HEK293 (cell line): ENCODE measurements around the gene NDUFC2.

Experiments used
- HOXA7 ChIP-seq: sonication (generic); formaldehyde crosslinking; IDR thresholded peaks from 2 replicates; pipeline ENCODE4 v1.8.1; 2022; ENCODE audit warnings: missing genetic modification reagents, borderline replicate concordance
- KLF10 ChIP-seq: fragments of 450-650 bp; IDR thresholded peaks from 2 replicates; pipeline ENCODE4 v1.5.1; 2018; ENCODE audit warnings: missing biosample characterization, mild to moderate bottlenecking, missing genetic modification characterization
- SCRT2 ChIP-seq: fragments of 450-650 bp; formaldehyde crosslinking; IDR thresholded peaks from 2 replicates; pipeline ENCODE4 v1.5.1; 2016; ENCODE audit warnings: missing biosample characterization, missing genetic modification characterization
- SP7 ChIP-seq: fragments of 450-650 bp; formaldehyde crosslinking; IDR thresholded peaks from 2 replicates; pipeline ENCODE4 v1.5.1; 2016; ENCODE audit warnings: missing biosample characterization, missing genetic modification characterization
- TRIM28 ChIP-seq: IDR thresholded peaks from 2 replicates; pipeline ENCODE4 v1.6.1; 2011; ENCODE audit warnings: low read length, control low read depth, borderline replicate concordance
- TSHZ1 ChIP-seq: fragments of 450-650 bp; formaldehyde crosslinking; IDR thresholded peaks from 2 replicates; pipeline ENCODE4 v1.5.1; 2016; ENCODE audit warnings: missing biosample characterization, missing genetic modification characterization, borderline replicate concordance
- ZBTB6 ChIP-seq: fragments of 450-650 bp; formaldehyde crosslinking; IDR thresholded peaks from 2 replicates; pipeline ENCODE4 v1.5.1; 2017; ENCODE audit warnings: missing biosample characterization, missing genetic modification characterization
- ZFP41 ChIP-seq: fragments of 450-650 bp; formaldehyde crosslinking; IDR thresholded peaks from 2 replicates; pipeline ENCODE4 v1.5.1; 2016; ENCODE audit warnings: missing biosample characterization, missing genetic modification characterization, borderline replicate concordance
- ZNF133 ChIP-seq: fragments of 450-650 bp; formaldehyde crosslinking; IDR thresholded peaks from 2 replicates; pipeline ENCODE4 v1.5.1; 2016; ENCODE audit warnings: missing biosample characterization, missing genetic modification characterization
- ZNF148 ChIP-seq: fragments of 450-650 bp; formaldehyde crosslinking; IDR thresholded peaks from 2 replicates; pipeline ENCODE4 v1.5.0; 2017; ENCODE audit warnings: missing biosample characterization, missing genetic modification characterization, borderline replicate concordance
- ZNF155 ChIP-seq: fragments of 450-650 bp; formaldehyde crosslinking; IDR thresholded peaks from 2 replicates; pipeline ENCODE4 v1.5.1; 2016; ENCODE audit warnings: missing biosample characterization, missing genetic modification characterization
- ZNF202 ChIP-seq: fragments of 450-650 bp; formaldehyde crosslinking; IDR thresholded peaks from 2 replicates; pipeline ENCODE4 v1.5.1; 2016; ENCODE audit warnings: missing biosample characterization, missing genetic modification characterization, borderline replicate concordance
- ZNF221 ChIP-seq: fragments of 450-650 bp; formaldehyde crosslinking; IDR thresholded peaks from 2 replicates; pipeline ENCODE4 v1.5.1; 2017; ENCODE audit warnings: missing biosample characterization, missing genetic modification characterization, borderline replicate concordance
- ZNF302 ChIP-seq: fragments of 450-650 bp; formaldehyde crosslinking; IDR thresholded peaks from 2 replicates; pipeline ENCODE4 v1.5.1; 2016; ENCODE audit warnings: missing biosample characterization, missing genetic modification characterization, low read depth
- ZNF335 ChIP-seq: fragments of 450-650 bp; formaldehyde crosslinking; conservative IDR thresholded peaks from 2 replicates; pipeline ENCODE4 v1.5.1; 2016; ENCODE audit warnings: missing biosample characterization, missing genetic modification characterization
- ZNF398 ChIP-seq: fragments of 450-650 bp; formaldehyde crosslinking; IDR thresholded peaks from 2 replicates; pipeline ENCODE4 v1.5.1; 2017; ENCODE audit warnings: missing biosample characterization, missing genetic modification characterization
- ZNF404 ChIP-seq: fragments of 450-650 bp; formaldehyde crosslinking; IDR thresholded peaks from 2 replicates; pipeline ENCODE4 v1.5.1; 2017; ENCODE audit warnings: missing biosample characterization, missing genetic modification characterization
- ZNF473 ChIP-seq: fragments of 450-650 bp; formaldehyde crosslinking; IDR thresholded peaks from 2 replicates; pipeline ENCODE4 v1.5.1; 2017; ENCODE audit warnings: missing biosample characterization, missing genetic modification characterization
- ZNF501 ChIP-seq: fragments of 450-650 bp; formaldehyde crosslinking; IDR thresholded peaks from 2 replicates; pipeline ENCODE4 v1.5.1; 2016; ENCODE audit warnings: missing biosample characterization, missing genetic modification characterization
- ZNF518A ChIP-seq: fragments of 450-650 bp; formaldehyde crosslinking; conservative IDR thresholded peaks from 2 replicates; pipeline ENCODE4 v1.5.1; 2016; ENCODE audit warnings: low read depth, missing biosample characterization, missing genetic modification characterization
- ZNF571 ChIP-seq: fragments of 450-650 bp; formaldehyde crosslinking; IDR thresholded peaks from 2 replicates; pipeline ENCODE4 v1.5.0; 2017; ENCODE audit warnings: missing biosample characterization, missing genetic modification characterization
- ZNF660 ChIP-seq: fragments of 450-650 bp; IDR thresholded peaks from 2 replicates; pipeline ENCODE4 v1.5.1; 2018; ENCODE audit warnings: missing biosample characterization, mild to moderate bottlenecking, missing genetic modification characterization
- ZNF701 ChIP-seq: fragments of 450-650 bp; formaldehyde crosslinking; IDR thresholded peaks from 2 replicates; pipeline ENCODE4 v1.5.1; 2016; ENCODE audit warnings: missing biosample characterization, missing genetic modification characterization
- ZNF776 ChIP-seq: fragments of 450-650 bp; formaldehyde crosslinking; IDR thresholded peaks from 2 replicates; pipeline ENCODE4 v1.5.0; 2017; ENCODE audit warnings: missing biosample characterization, missing genetic modification characterization, borderline replicate concordance
- ZSCAN16 ChIP-seq: fragments of 450-650 bp; formaldehyde crosslinking; IDR thresholded peaks from 2 replicates; pipeline ENCODE4 v1.5.1; 2016; ENCODE audit warnings: missing biosample characterization, missing genetic modification characterization
- ZSCAN23 ChIP-seq: fragments of 450-650 bp; formaldehyde crosslinking; IDR thresholded peaks from 2 replicates; pipeline ENCODE4 v1.5.1; 2016; ENCODE audit warnings: missing biosample characterization, missing genetic modification characterization

The NDUFC2 gene

GRCh38 chr11:78045851-78046485 is 33.7 kb downstream of the NDUFC2 start (continued):
- TF ChIP-seq ZNF302 (tag by site-specific recombination) (no peak), TSHZ1 (tag by site-specific recombination) (no peak), TRIM28 (no peak), ZNF221 (tag by site-specific recombination) (no peak), ZNF404 (tag by site-specific recombination) (no peak), ZFP41 (tag by site-specific recombination) (no peak), ZNF501 (tag by site-specific recombination) (peak; percentile 46; the same call in 1 of the 2 replicates), KLF10 (no peak), SCRT2 (tag by site-specific recombination) (no peak), ZNF518A (tag by site-specific recombination) (no peak), ZNF398 (tag by site-specific recombination) (no peak), HOXA7 (CRISPR knock-in tag) (no peak), ZNF155 (tag by site-specific recombination) (no peak), ZNF335 (tag by site-specific recombination) (peak; percentile 60), ZNF148 (tag by site-specific recombination) (no peak), ZNF133 (tag by site-specific recombination) (no peak), ZNF571 (tag by site-specific recombination) (no peak), SP7 (0 out of 2 replicates have a peak, but pooled peaks have one; percentile 27), ZNF202 (tag by site-specific recombination) (no peak), ZNF660 (tag by site-specific recombination) (peak; percentile 22; the same call in 1 of the 2 replicates), ZSCAN16 (tag by site-specific recombination) (no peak), ZNF701 (tag by site-specific recombination) (no peak), ZSCAN23 (tag by site-specific recombination) (no peak), ZNF776 (no peak), ZBTB6 (tag by site-specific recombination) (no peak), ZNF473 (tag by site-specific recombination) (no peak)
